SW 1271 (cell line): ENCODE data around the gene KCNA3.

Experiments used
- DNase-seq, 2 experiments: peaks; one replicate each; lab custom pipeline; 2025; lab: John Stamatoyannopoulos, UW

KCNA3 gene

DNA sequence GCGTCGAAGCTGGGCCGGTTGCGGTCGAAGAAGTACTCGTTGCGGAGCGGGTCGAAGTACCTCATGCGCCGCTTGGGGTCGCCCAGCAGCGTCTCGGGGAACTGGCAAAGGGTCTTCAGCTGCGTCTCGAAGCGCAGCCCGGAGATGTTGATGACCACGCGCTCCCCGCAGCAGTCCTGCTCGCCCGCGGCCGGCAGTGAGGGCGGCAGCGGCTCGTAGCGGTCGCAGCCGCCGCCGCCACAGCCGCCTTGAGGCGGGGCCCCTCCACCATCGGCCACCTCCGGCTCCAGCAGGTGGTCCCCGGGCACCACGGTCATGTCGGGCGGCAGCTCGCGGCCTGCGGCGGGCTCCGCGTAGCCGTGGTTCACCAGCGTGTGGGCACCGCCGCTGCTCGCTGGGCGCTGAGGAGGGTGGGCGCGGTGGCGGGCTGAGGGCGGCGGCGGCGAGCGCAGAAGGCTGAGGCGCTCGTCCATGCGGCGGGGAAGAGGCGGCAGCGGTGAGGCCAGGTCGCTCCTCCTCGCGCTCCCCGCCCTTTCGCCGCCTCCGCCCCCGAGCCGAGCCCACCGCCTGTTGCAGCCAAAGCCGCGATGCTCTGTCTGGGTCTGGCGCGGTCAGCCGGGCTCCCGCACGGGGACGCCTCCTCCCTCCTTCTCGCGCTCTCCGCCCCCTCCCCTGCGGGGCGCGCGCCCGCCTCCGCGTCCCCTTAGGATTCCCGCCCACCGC lies at the start of gene KCNA3:
KCNA3 (minus strand) TSS at position 604 of the 723 bp plus-strand sequence; CDS start at position 473, 131 bp downstream.
- no peak for DNase-seq

GRCh38 chr1:110722807-110723206 lies 48.1 kb upstream of the KCNA3 start:
- no peak for DNase-seq

DNA sequence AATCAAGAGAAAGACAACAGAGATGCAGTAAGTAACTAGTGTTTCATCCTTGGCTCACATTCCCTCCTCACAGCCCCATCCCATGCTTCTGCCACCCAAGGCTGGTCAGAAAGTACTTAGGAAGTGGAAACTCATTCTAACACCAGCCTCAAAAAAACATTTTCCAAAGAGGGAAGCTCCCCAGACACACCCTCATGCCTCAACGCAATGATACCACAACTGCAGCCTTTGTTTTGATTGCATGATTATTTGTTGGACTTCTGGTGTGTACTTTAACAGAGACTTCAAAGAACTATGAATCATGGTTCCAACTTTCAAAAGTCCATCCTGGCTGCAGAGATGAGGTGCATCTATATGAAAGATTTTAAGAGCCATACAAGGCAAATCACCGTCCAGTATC lies 45.2 kb upstream of the KCNA3 start:
- no peak for DNase-seq

DNA sequence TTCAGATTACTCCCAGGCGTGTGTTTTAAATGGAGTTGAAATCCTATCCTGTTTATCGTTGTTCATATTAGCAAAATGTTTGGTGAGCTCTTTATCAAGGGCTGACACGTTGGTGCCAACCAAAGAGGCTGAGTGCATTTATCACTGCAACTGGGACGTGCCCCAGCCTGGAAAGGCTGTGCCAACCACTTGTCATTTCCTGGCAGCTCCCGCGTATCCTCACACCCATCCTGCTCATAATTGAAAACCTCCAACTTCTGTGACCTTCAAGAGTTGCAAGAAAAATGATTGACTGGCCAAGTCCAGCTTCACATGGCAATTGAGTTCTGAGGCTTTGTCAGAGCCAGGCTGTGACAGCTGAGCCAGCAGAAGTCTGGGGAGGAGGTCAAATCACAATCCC lies 43.7 kb upstream of the KCNA3 start:
- no peak for DNase-seq

GRCh38 chr1:110717179-110717578 lies 42.4 kb upstream of the KCNA3 start:
- DNase-seq = no peak

GRCh38 chr1:110714374-110714995 lies 39.7 kb upstream of the KCNA3 start:
- no peak for DNase-seq

DNA sequence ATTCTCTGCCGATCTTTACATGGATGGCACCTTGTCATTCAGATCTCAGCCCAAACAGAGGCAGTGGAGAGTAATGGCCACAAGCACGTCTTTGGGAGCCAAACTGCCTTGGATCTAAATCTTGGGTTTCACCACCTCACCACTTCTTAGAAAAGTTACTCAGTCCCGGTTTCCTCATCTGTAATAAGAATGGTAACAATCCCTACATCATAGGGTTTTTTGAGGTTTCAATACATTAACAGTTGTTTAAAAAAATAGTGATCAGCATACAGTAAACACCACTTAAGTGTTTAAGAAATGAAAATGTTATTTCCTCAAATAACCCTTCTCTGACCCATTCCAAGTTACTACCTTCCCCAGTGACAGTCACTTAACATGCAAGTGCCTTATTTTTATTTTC lies 38.5 kb upstream of the KCNA3 start:
- no peak for DNase-seq

DNA sequence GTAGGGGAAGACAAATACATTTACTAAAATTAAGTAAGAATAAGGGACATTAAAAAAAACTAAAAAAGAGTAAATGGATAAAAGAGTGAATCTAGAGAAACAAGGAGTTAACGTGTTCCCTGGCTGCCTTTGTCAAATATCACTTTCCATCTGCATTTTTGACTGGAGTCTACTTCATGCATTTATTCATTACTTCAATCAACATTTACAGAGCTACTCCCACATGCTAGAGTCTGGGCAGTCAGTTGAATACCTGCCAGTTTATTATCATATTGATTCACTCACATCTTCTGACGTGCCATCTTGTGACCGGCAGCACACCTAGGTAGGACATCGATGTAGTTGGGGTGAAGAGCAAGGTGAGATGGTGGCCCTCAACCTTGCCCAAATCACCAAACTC lies 35.6 kb upstream of the KCNA3 start:
- DNase-seq = no peak

DNA sequence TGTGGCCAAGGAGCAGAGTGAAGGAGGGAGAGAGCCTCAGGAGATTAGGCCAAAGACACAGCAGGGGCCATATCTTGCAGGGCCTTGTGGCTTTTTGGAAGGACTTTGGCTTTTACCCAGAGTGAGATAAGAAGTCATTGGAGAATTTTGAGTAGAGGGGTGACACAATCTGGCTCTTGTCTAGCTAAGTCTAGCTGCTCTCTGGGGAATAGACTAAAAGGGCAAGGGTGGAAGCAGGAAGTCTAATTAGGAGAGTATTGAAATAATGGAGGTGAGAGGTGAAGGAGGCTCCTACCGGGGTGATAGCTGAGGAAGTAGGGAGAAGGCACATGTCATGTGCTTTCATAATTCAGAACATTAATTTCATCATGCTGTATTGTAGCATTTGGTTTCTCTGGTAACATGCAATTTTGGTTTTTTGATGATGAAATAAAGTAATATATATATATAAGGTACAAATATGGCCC lies 34.3 kb upstream of the KCNA3 start:
- DNase-seq = no peak

DNA sequence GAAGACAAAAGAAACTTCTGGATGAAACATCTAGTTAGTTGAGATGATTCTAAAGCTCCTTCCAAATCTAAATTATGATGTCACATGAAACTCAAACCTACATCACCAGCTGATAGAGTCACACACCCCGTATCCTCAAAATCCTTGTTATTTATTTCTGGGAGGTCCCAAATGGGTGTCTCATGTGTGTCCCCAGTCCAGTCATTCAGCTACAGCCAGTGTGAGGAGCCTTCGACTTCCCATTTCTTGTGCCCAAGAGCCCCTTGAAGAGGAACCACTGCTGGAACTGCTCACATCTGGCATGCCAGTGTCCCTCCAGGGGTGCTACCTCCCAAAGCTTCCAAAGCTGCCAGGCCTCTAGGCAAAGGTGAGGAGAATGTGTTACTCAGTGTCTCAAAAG lies 32.5 kb upstream of the KCNA3 start:
- no peak for DNase-seq

DNA sequence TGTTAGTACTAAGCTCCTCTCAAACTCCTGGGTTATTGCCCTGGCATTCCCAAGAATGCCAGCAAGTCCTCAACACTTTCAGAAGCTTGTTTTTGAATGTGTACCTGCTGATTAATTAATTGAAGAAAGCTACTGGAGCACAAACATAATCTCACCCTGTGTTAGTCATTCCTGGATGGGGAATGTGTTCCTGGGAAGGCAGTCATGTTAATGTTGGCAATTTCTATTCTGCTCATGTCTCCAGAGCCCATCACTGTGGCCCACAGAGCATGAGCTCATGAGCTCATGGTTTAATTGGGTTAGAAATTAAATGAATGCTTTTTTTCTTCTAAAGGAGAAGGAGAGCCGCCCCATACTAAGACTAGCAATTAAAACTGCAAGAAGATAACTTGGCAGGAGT lies 31.9 kb upstream of the KCNA3 start:
- DNase-seq = no peak

DNA sequence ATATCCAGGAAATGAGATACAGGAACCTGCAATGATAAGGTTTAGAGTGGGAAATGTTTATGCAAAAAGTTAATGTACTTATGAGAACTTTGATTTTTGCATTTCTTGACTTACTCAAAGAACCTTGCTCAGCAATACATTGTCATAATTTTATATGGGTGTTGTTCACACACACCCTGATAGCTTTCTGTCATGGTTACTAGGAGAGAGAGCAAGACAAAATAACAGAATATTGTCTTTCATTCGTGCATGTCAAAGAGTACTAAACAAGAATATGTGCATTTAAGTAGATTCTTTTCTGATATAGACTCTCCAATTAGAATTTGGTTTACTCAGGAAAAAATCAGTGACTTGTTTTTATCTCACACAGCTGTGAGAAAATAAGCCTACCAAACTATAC lies 27.5 kb upstream of the KCNA3 start:
- no peak for DNase-seq

DNA sequence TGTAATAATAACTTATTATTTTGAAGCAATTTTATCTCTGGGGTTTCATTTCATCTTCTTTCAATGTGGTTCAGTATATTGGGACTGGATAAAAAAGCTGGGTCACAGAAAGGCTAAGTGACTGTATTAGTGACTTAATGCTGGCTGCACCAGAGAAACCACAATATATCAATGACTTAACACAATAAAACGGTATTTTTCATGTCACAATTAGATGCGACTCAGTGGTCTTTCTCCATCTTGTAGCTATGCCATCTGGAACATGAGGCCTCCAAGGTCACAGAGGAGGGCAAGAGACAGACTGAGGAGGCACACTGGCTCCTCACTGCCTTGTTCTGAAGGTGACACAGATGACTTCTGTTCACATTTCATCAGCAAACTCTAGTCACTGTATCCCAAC lies 26.0 kb upstream of the KCNA3 start:
- no peak for DNase-seq

DNA sequence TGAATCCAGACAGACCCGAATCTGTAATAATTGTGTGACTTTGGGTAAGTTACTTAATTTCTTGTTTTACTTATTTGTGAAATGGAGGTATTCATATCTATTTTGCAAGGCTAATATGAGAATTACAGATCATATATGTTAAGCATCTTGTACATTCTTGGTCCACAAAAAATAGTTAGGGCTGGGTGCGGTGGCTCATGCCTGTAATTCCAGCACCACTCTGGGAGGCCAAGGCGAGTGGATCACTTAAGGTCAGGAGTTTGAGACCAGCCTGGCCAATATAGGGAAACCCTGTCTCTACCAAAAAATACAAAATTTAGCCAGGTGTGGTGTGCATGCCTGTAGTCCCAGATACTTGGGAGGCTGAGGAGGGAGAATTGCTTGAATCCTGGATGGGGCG lies 22.9 kb upstream of the KCNA3 start:
- DNase-seq = no peak

DNA sequence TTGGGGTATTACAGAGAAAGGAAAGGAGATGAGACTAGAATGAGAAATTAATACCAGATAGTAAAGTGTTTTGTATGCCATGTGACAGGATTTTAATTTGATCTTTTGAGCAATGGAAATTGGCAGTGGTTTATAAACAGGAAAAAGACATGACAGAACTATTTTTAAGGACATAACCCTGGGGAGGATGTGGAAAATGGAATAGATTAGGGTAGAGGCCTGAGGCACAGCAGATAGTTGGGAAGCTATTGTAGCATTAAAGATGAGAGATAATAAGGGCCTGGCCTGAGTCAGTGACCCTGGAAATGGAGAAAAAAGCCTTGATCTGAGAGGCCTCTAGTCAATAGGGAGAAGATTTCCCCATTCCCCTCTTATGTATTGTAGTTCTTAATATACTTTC lies 22.1 kb upstream of the KCNA3 start:
- no peak for DNase-seq

- no peak for DNase-seq
Observed at GRCh38 chr1:110690709-110691365, 16.1 kb upstream of the KCNA3 start.

GRCh38 chr1:110689868-110690267 lies 15.1 kb upstream of the KCNA3 start:
- DNase-seq = no peak

DNA sequence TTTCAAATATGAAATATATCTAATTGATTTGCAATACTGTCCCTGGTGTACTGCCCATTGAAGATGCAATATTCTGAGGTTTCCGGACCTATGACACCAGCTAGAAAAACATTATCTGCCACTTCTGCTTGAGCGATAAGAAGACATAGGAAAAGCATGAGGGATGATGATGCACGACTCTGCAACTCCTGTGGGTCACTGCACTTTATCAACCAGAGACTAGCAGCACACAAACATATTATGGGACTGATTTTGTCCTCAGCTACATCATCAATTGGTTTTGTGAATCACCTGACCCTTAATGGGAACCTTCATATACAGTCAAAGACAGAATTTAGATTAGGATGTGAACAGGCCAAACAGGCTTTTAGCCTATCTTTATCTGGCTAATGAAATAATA lies 13.8 kb upstream of the KCNA3 start:
- no peak for DNase-seq

DNA sequence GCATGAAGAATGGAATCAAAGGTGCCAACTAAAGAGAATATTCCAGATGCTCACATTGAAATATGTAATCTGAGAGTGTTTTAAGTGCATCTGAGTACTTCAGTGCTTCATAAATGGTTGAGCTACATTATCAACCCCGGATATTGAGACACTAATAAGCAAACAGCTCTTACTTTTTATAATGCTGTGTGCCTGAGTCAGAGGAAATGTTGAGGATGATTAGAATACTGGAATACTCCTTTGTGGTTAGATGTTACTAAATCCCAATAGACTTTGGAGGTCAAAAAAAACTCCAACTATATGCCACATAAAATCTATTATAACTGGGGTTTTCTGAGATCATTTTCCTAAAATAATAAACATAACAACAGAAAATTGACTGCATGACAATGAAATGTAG lies 12.5 kb upstream of the KCNA3 start:
- peak in 1 of 2 experiments; percentile 3 for DNase-seq

- no peak for DNase-seq
Observed at GRCh38 chr1:110686188-110686587, 11.4 kb upstream of the KCNA3 start.

GRCh38 chr1:110684491-110684890 lies 9.8 kb upstream of the KCNA3 start:
- no peak for DNase-seq

- DNase-seq = no peak
Observed at GRCh38 chr1:110682898-110683297, 8.2 kb upstream of the KCNA3 start.

GRCh38 chr1:110680036-110680735 lies 5.4 kb upstream of the KCNA3 start:
- DNase-seq = no peak
